Common myeloid progenitor, CD34-positive (primary cell): ENCODE data around the gene KIAA1586.
"Not testable (repeated sequence)": the region's sequence is repeated elsewhere in the genome, so short reads cannot be mapped to it uniquely, and the experiment has no call there.

Experiments used
- CTCF ChIA-PET: fragments of 350-600 bp; sonication (Branson Sonifier 250); formaldehyde crosslinking; loops from one replicate; lab custom pipeline; 2021; ENCODE audit warnings: antibody characterized with exemption; lab: Charles Lee
- POLR2A ChIA-PET: fragments of 350-600 bp; sonication (Branson Sonifier 250); formaldehyde crosslinking; loops from one replicate; lab custom pipeline; 2021; ENCODE audit warnings: antibody characterized with exemption; lab: Charles Lee
- DNase-seq, 3 donors: peaks; one replicate each; pipeline versions ENCODE4 v3.0.0 to v3.0.0-alpha.2; 2013
- H3K27ac ChIP-seq, 2 experiments: 1 replicate in 1 of 2; 2 replicates in 1 of 2; pipeline ENCODE4 v1.7.0; 2013; ENCODE audit warnings: inconsistent platforms in 2 of 2, low read length in 2 of 2, mild to moderate bottlenecking in 2 of 2, low read depth in 1 of 2, moderate library complexity in 1 of 2; ENCODE audit not compliant: severe bottlenecking in 2 of 2, insufficient read depth in 1 of 2, poor library complexity in 1 of 2
- H3K27me3 ChIP-seq, 5 experiments: replicated peaks in 2 of 5; 1 replicate in 3 of 5; 2 replicates in 2 of 5; pipeline versions ENCODE4 v1.6.1 to v1.7.0; 2013; ENCODE audit warnings: low read length in 4 of 5, mild to moderate bottlenecking in 2 of 5, moderate library complexity in 2 of 5, inconsistent platforms in 1 of 5; ENCODE audit not compliant: insufficient read depth in 5 of 5, control insufficient read depth in 4 of 5
- H3K36me3 ChIP-seq, 4 experiments: 1 replicate in 2 of 4; 2 replicates in 2 of 4; pipeline versions ENCODE4 v1.6.1 to v1.7.0; 2013; ENCODE audit warnings: low read length in 3 of 4, control low read depth in 1 of 4, mild to moderate bottlenecking in 1 of 4; ENCODE audit not compliant: control insufficient read depth in 4 of 4, insufficient read depth in 4 of 4
- H3K4me1 ChIP-seq, 4 experiments: 1 replicate in 3 of 4; 2 replicates in 1 of 4; pipeline versions ENCODE4 v1.6.1 to v1.7.1; 2013; ENCODE audit warnings: low read length in 3 of 4, mild to moderate bottlenecking in 3 of 4, control low read depth in 1 of 4, inconsistent platforms in 1 of 4, moderate library complexity in 1 of 4; ENCODE audit not compliant: control insufficient read depth in 4 of 4, insufficient read depth in 4 of 4; ENCODE audit errors: control extremely low read depth in 1 of 4
- H3K4me3 ChIP-seq, 7 experiments: 1 replicate in 4 of 7; 2 replicates in 3 of 7; pipeline versions ENCODE4 v1.5.1 to v1.7.0; 2013; ENCODE audit warnings: mild to moderate bottlenecking in 7 of 7, low read length in 6 of 7, moderate library complexity in 6 of 7, inconsistent platforms in 2 of 7, low read depth in 2 of 7, control low read depth in 1 of 7; ENCODE audit not compliant: insufficient read depth in 4 of 7, control insufficient read depth in 1 of 7; ENCODE audit errors: extremely low read depth in 1 of 7
- H3K9me3 ChIP-seq, 5 experiments: 1 replicate in 4 of 5; 2 replicates in 1 of 5; pipeline versions ENCODE4 v1.6.1 to v1.7.1; 2013; ENCODE audit warnings: low read length in 4 of 5, mild to moderate bottlenecking in 2 of 5, inconsistent platforms in 1 of 5, low read depth in 1 of 5, moderate library complexity in 1 of 5; ENCODE audit not compliant: control insufficient read depth in 4 of 5, insufficient read depth in 2 of 5; ENCODE audit errors: control extremely low read depth in 1 of 5
- WGBS: methylation state at CpG from one replicate; pipeline ENCODE4 v1.1.5; 2013; ENCODE audit not compliant: insufficient coverage; 5-methylcytosine and 5-hydroxymethylcytosine counted together

Gene KIAA1586

GRCh38 chr6:57008069-57008468 lies 38.4 kb upstream of the KIAA1586 start:
- H3K9me3 ChIP-seq, H3K27me3 ChIP-seq, DNase-seq, H3K27ac ChIP-seq, H3K36me3 ChIP-seq, POLR2A ChIA-PET, H3K4me3 ChIP-seq, H3K4me1 ChIP-seq, CTCF ChIA-PET: not testable (repeated sequence)
- WGBS = 100% methylated on average over 2 of the region's 2 CpGs

DNA sequence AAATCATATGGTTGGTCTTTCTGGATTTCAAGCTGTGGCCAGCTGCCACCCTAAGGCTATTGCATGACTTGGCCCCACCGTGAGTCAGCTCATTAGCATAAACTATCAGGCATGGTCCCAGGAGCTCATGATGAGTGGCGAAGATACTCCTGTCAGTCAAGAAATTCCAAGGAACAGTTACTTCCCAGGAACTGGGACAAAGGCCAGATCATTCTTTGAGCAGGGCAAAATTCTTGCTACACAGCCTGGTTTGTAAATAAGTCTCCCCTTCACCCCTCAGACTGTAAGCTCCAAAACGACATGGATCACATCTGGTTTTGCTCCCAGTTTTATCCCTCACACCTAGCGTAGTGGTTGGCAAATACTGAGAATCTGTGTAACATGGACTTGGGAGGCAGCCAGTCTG lies 33.0 kb upstream of the KIAA1586 start:
- H3K36me3 ChIP-seq = no peaks in the 10 kb centered on the region
- no peak overlapping the region for H3K4me3 ChIP-seq
- no peak for DNase-seq
- no peaks in the 10 kb centered on the region for H3K27me3 ChIP-seq
- ChIA-PET POLR2A (no interaction called here), CTCF (interaction anchor here (0.6 kb wide), 2 partner anchors 27 to 681 kb away, joined by 3 to 4 read pairs; no protein-coding TSS in a partner anchor)
- WGBS = 100% methylated on average over 4 of the region's 4 CpGs
- H3K4me1 ChIP-seq = peaks cover 0 to 3% (median 0%) of the 10 kb centered on the region in 4 experiments
- no peaks in the 10 kb centered on the region for H3K9me3 ChIP-seq
- no peak overlapping the region for H3K27ac ChIP-seq

DNA sequence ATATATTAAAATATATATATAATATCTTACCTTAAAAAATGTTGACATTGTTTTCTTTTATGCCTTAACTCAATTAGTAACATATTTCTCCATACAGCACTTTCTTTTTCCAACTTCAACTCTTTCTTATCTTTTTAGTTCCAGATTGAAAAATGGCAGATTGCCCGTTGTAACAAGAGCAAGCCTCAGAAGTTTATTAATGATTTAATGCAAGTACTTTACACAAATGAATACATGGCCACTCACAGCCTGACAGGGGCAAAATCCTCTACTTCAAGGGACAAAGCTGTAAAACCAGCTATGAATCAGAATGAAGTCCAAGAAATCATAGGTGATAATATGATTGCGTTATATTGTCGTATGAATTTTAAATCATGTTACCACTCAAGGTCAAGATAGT lies 29.4 kb upstream of the KIAA1586 start:
- no peaks in the 10 kb centered on the region for H3K36me3 ChIP-seq
- CTCF ChIA-PET = interaction anchor here (4.9 kb wide), 1 partner anchor 114 kb away, joined by 48 read pairs; no protein-coding TSS in a partner anchor
- H3K4me3 ChIP-seq = no peak overlapping the region
- H3K27ac ChIP-seq = no peak overlapping the region
- peak in 2 of 3 donors; percentile 35 to 60 for DNase-seq
- no peaks in the 10 kb centered on the region for H3K9me3 ChIP-seq
- no peaks in the 10 kb centered on the region for H3K27me3 ChIP-seq
- peaks cover 0 to 3% (median 0%) of the 10 kb centered on the region in 4 experiments for H3K4me1 ChIP-seq
- POLR2A ChIA-PET = no interaction called here
- no CpG with 5 or more reads among the region's 3 CpGs for WGBS

DNA sequence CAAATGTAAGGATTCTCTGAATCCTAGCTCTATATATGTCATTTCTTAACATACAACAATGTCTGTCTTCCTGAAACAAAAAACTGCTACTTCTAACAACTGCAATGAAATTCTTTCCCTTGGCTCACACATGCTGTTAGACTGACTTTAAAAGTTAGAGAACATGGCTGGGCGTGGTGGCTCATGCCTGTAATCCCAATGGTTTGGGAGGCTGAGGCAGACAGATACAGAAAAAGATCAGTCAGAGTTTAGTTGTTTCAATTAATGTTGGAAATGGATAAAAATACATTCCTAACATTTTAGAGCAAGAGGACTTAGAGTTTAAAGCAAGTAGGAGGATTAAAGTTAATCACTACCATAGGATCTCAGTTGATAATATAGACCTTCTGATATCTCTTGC lies 28.7 kb upstream of the KIAA1586 start:
- no CpG with 5 or more reads among the region's 1 CpG for WGBS
- Histone ChIP-seq H3K27ac (no peak overlapping the region), H3K9me3 (no peaks in the 10 kb centered on the region), H3K27me3 (no peaks in the 10 kb centered on the region), H3K4me3 (no peak overlapping the region), H3K4me1 (peaks cover 0 to 3% (median 0%) of the 10 kb centered on the region in 4 experiments), H3K36me3 (no peaks in the 10 kb centered on the region)
- POLR2A ChIA-PET = no interaction called here
- no peak for DNase-seq
- CTCF ChIA-PET = interaction anchor here (1.3 to 4.9 kb wide), 2 partner anchors 50 to 114 kb away, joined by 3 to 48 read pairs; no protein-coding TSS in a partner anchor

GRCh38 chr6:57019434-57019833 lies 27.1 kb upstream of the KIAA1586 start:
- no peak overlapping the region for H3K4me3 ChIP-seq
- CTCF ChIA-PET = interaction anchor here (0.7 to 4.9 kb wide), 4 partner anchors 15 to 295 kb away, joined by 3 to 48 read pairs (median 4); no protein-coding TSS in a partner anchor

DNA sequence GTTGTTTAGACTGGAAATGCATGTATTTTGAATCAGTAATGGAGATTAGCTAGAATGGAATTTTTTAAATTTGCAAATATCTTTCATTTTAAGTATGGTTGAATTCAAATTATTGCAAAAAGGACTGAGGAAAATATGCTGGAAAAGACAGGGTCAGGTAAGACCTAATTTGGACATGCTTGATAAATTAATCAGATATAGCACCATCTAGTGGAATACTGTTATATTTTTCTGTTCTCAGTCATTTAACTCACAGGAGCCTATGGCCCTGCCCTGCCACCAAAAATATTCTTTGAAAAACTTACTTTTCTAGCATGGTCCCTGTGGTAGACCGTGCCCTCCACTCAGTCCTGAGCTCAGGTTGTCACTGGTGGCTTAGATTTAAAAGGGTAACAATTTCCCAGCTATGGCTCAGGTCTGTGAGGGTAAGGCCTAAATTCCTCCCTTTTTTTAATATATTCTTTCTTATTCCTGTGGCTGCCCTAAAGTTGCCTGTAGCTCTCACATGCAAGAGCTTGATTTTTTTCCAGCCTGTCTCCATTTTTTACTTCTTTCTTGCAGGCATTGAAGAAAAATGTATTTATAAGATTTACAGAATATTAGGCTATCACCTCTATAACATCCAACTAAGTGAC lies 25.3 kb upstream of the KIAA1586 start:
- 33% methylated on average over 1 of the region's 1 CpG for WGBS
- peak; percentile 42 to 68 (median 61) for DNase-seq
- H3K4me3 ChIP-seq = no peak overlapping the region
- CTCF ChIA-PET = interaction anchor here (0.7 to 4.9 kb wide), 19 partner anchors 9 to 312 kb away, joined by 3 to 48 read pairs (median 4); partner anchors contain the start of genes BEND6 and KIAA1586
- no peaks in the 10 kb centered on the region for H3K27me3 ChIP-seq
- peaks cover 0 to 3% (median 0%) of the 10 kb centered on the region in 4 experiments for H3K36me3 ChIP-seq
- H3K4me1 ChIP-seq = peaks cover 0 to 3% (median 0%) of the 10 kb centered on the region in 4 experiments
- H3K27ac ChIP-seq = no peak overlapping the region
- POLR2A ChIA-PET = no interaction called here
- H3K9me3 ChIP-seq = peaks cover 0 to 21% (median 10%) of the 10 kb centered on the region in 5 experiments

More at GRCh38 chr6:57019434-57019833, 27.1 kb upstream of the KIAA1586 start:
- H3K4me1 ChIP-seq = peaks cover 0 to 3% (median 0%) of the 10 kb centered on the region in 4 experiments
- 100% methylated on average over 1 of the region's 4 CpGs for WGBS
- POLR2A ChIA-PET = no interaction called here
- DNase-seq = no peak
- H3K9me3 ChIP-seq = peaks cover 0 to 4% (median 1%) of the 10 kb centered on the region in 5 experiments
- no peak overlapping the region for H3K27ac ChIP-seq
- H3K27me3 ChIP-seq = no peaks in the 10 kb centered on the region
- H3K36me3 ChIP-seq = no peaks in the 10 kb centered on the region

DNA sequence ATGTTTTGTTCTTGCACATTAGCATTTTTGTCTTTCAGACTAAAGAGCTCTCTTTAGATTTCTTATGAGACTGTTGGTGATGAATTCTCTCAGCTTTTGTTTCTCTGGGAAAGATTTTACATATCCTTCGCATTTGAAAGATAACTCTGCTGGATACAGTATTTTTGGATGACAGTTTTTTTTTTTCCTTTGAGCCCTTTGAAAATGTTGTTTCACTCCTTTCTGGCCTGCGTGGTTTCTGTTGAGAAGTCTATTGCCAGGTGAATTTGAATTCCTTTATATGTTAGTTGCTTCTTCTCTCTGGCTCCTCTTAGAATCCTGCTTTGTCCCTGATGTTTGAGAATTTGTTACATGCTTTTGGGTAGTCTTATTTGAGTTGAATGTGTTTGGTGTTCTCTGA lies 22.2 kb upstream of the KIAA1586 start:
- H3K27ac ChIP-seq = no peak overlapping the region
- CTCF ChIA-PET = interaction anchor here (1.2 to 1.7 kb wide), 5 partner anchors 22 to 122 kb away, joined by 3 to 9 read pairs (median 4); partner anchors contain the start of gene BEND6
- H3K36me3 ChIP-seq = peaks cover 0 to 3% (median 0%) of the 10 kb centered on the region in 4 experiments
- H3K4me3 ChIP-seq = no peak overlapping the region
- H3K27me3 ChIP-seq = no peaks in the 10 kb centered on the region
- no CpG with 5 or more reads among the region's 2 CpGs for WGBS
- DNase-seq = no peak
- no peaks in the 10 kb centered on the region for H3K4me1 ChIP-seq
- peaks cover 0 to 23% (median 10%) of the 10 kb centered on the region in 5 experiments for H3K9me3 ChIP-seq
- POLR2A ChIA-PET = no interaction called here
